Measurements from ENCODE around the gene GABPB1.

- TF ChIP-seq CTCF (conservative IDR thresholded peaks at IDR 0.05; ENCODE audit: low read length) (no peak), EZH2phosphoT487 (IDR thresholded peaks at IDR 0.05; ENCODE audit: borderline replicate concordance) (no peak)
These were observed 118.6 kb downstream of the GABPB1 start for GRCh38 chr15:50236433-50236832.

Measured in Loucy (cell line).